ENCODE data around the gene EMCN. TPM values are rescaled to one million over a fixed set of nuclear protein-coding genes. Genes with fewer than 3 reads are reported as not detected.

The EMCN gene
- total and polyA plus RNA-seq, 2 donors from 2014 or later: 48.1 to 140 TPM

GRCh38 chr4:100525686-100526085, 7.9 kb upstream of the EMCN start:
- H3K9me3 ChIP-seq (ENCODE audit: control insufficient read depth in 2 of 3, insufficient read depth in 1 of 3, low read length in 3 of 3): no peaks in the 10 kb centered on the region
- no peaks in the 10 kb centered on the region for H3K27me3 ChIP-seq (ENCODE audit: control insufficient read depth, insufficient read depth, low read length)
- no peaks in the 10 kb centered on the region for H3K36me3 ChIP-seq (ENCODE audit: control insufficient read depth in 2 of 3, insufficient read depth in 3 of 3, low read length in 3 of 3)
- intact Hi-C loops (cut with DNase I): no loop called here
- FAIRE-seq: no peak
- no peak for TF ChIP-seq CTCF (IDR thresholded peaks at IDR 0.05; ENCODE audit: borderline replicate concordance, extremely low read depth, insufficient read depth)
- no peak for DNase-seq
- H3K4me1 ChIP-seq (ENCODE audit: control insufficient read depth in 2 of 3, insufficient read depth in 2 of 3, low read depth in 1 of 3, low read length in 3 of 3): no peaks in the 10 kb centered on the region
- H3K27ac ChIP-seq (ENCODE audit: low read depth in 2 of 2, low read length in 2 of 2): no peak overlapping the region
- no peak overlapping the region for H3K4me3 ChIP-seq (ENCODE audit: low read length in 3 of 3)
- no peak overlapping the region for H3K9ac ChIP-seq (ENCODE audit: low read length in 3 of 3)

- TF ChIP-seq CTCF (IDR thresholded peaks at IDR 0.05; ENCODE audit: borderline replicate concordance, extremely low read depth, insufficient read depth): no peak
- Histone ChIP-seq H3K27ac (ENCODE audit: low read depth in 2 of 2, low read length in 2 of 2) (peak overlapping the region in 1 of 2 donors; percentile 42), H3K36me3 (ENCODE audit: control insufficient read depth in 2 of 3, insufficient read depth in 3 of 3, low read length in 3 of 3) (no peaks in the 10 kb centered on the region), H3K27me3 (ENCODE audit: control insufficient read depth, insufficient read depth, low read length) (no peaks in the 10 kb centered on the region), H3K4me3 (ENCODE audit: low read length in 3 of 3) (peak overlapping the region in 1 of 3 donors; percentile 9), H3K9me3 (ENCODE audit: control insufficient read depth in 2 of 3, insufficient read depth in 1 of 3, low read length in 3 of 3) (no peaks in the 10 kb centered on the region), H3K9ac (ENCODE audit: low read length in 3 of 3) (no peak overlapping the region), H3K4me1 (ENCODE audit: control insufficient read depth in 2 of 3, insufficient read depth in 2 of 3, low read depth in 1 of 3, low read length in 3 of 3) (no peaks in the 10 kb centered on the region)
- intact Hi-C loops (cut with DNase I): no loop called here
- FAIRE-seq: no peak
- peak in 1 of 5 donors; percentile 49 for DNase-seq
Observed at GRCh38 chr4:100519205-100519604, 1.4 kb upstream of the EMCN start.

- DNase-seq: no peak
- intact Hi-C loops (cut with DNase I): no loop called here
- FAIRE-seq: no peak
- H3K9ac ChIP-seq (ENCODE audit: low read length in 3 of 3): peak overlapping the region in 2 of 3 donors; percentile 22 to 85
- no peaks in the 10 kb centered on the region for H3K36me3 ChIP-seq (ENCODE audit: control insufficient read depth in 2 of 3, insufficient read depth in 3 of 3, low read length in 3 of 3)
- H3K27me3 ChIP-seq (ENCODE audit: control insufficient read depth, insufficient read depth, low read length): no peaks in the 10 kb centered on the region
- H3K27ac ChIP-seq (ENCODE audit: low read depth in 2 of 2, low read length in 2 of 2): no peak overlapping the region
- H3K4me1 ChIP-seq (ENCODE audit: control insufficient read depth in 2 of 3, insufficient read depth in 2 of 3, low read depth in 1 of 3, low read length in 3 of 3): no peaks in the 10 kb centered on the region
- no peaks in the 10 kb centered on the region for H3K9me3 ChIP-seq (ENCODE audit: control insufficient read depth in 2 of 3, insufficient read depth in 1 of 3, low read length in 3 of 3)
- H3K4me3 ChIP-seq (ENCODE audit: low read length in 3 of 3): peak overlapping the region; percentile 71 to 90 (median 83)
- TF ChIP-seq CTCF (IDR thresholded peaks at IDR 0.05; ENCODE audit: borderline replicate concordance, extremely low read depth, insufficient read depth): no peak
Observed at GRCh38 chr4:100516225-100516624, 1.6 kb downstream of the EMCN start.

- peak in 1 of 5 donors; percentile 69 for DNase-seq
- Histone ChIP-seq H3K27ac (ENCODE audit: low read depth in 2 of 2, low read length in 2 of 2) (no peak overlapping the region), H3K9me3 (ENCODE audit: control insufficient read depth in 2 of 3, insufficient read depth in 1 of 3, low read length in 3 of 3) (no peaks in the 10 kb centered on the region), H3K4me1 (ENCODE audit: control insufficient read depth in 2 of 3, insufficient read depth in 2 of 3, low read depth in 1 of 3, low read length in 3 of 3) (no peaks in the 10 kb centered on the region), H3K27me3 (ENCODE audit: control insufficient read depth, insufficient read depth, low read length) (no peaks in the 10 kb centered on the region), H3K4me3 (ENCODE audit: low read length in 3 of 3) (peak overlapping the region in 2 of 3 donors; percentile 26 to 37), H3K9ac (ENCODE audit: low read length in 3 of 3) (no peak overlapping the region), H3K36me3 (ENCODE audit: control insufficient read depth in 2 of 3, insufficient read depth in 3 of 3, low read length in 3 of 3) (no peaks in the 10 kb centered on the region)
- FAIRE-seq: no peak
- intact Hi-C loops (cut with DNase I): no loop called here
- no peak for TF ChIP-seq CTCF (IDR thresholded peaks at IDR 0.05; ENCODE audit: borderline replicate concordance, extremely low read depth, insufficient read depth)
Observed at GRCh38 chr4:100511896-100512295, 5.9 kb downstream of the EMCN start.

Data from kidney (tissue), 14 donors.